Activated CD8-positive, alpha-beta memory T cell treated with anti-CD3 and anti-CD28 coated beads, Interleukin-2, amount 50 U/mL, for 1 hour (primary cell): ENCODE results near the gene TAS2R60.
"Not testable (repeated sequence)": the region's sequence is repeated elsewhere in the genome, so short reads cannot be mapped to it uniquely, and the experiment has no call there.

Experiments
- DNase-seq: peaks from one replicate; pipeline ENCODE4 v3.0.0-alpha.2; 2020; ENCODE audit errors: extremely low read depth

TAS2R60 gene

GRCh38 chr7:143444063-143444782 lies 970 bp downstream of the TAS2R60 start:
- DNase-seq: no peak

- DNase-seq: no peak
These were observed 1.5 kb downstream of the TAS2R60 start for GRCh38 chr7:143444785-143445184.

- no peak for DNase-seq
These were observed 4.2 kb downstream of the TAS2R60 start for GRCh38 chr7:143447466-143447865.

- no peak for DNase-seq
These were observed 5.2 kb downstream of the TAS2R60 start for GRCh38 chr7:143448429-143448828.

GRCh38 chr7:143449793-143450192 lies 6.5 kb downstream of the TAS2R60 start:
- no peak for DNase-seq

- DNase-seq: no peak
These were observed 7.9 kb downstream of the TAS2R60 start for GRCh38 chr7:143451122-143451521.

- DNase-seq: no peak
These were observed 8.5 kb downstream of the TAS2R60 start for GRCh38 chr7:143451746-143452145.

- no peak for DNase-seq
These were observed 9.2 kb downstream of the TAS2R60 start for GRCh38 chr7:143452495-143452894.

- DNase-seq: no peak
These were observed 10.9 kb downstream of the TAS2R60 start for GRCh38 chr7:143454091-143454680.

GRCh38 chr7:143455491-143455890 lies 12.2 kb downstream of the TAS2R60 start:
- no peak for DNase-seq

GRCh38 chr7:143455942-143456341 lies 12.7 kb downstream of the TAS2R60 start:
- DNase-seq: no peak

- no peak for DNase-seq
These were observed 13.9 kb downstream of the TAS2R60 start for GRCh38 chr7:143456992-143457793.

GRCh38 chr7:143458263-143458662 lies 15.0 kb downstream of the TAS2R60 start:
- no peak for DNase-seq

- DNase-seq: no peak
These were observed 15.4 kb downstream of the TAS2R60 start for GRCh38 chr7:143458681-143459080.

- DNase-seq: no peak
These were observed 16.1 kb downstream of the TAS2R60 start for GRCh38 chr7:143459359-143459758.

GRCh38 chr7:143460271-143460979 lies 17.2 kb downstream of the TAS2R60 start:
- no peak for DNase-seq

- no peak for DNase-seq
These were observed 18.8 kb downstream of the TAS2R60 start for GRCh38 chr7:143462045-143462444.

GRCh38 chr7:143463556-143463955 lies 20.3 kb downstream of the TAS2R60 start:
- DNase-seq: no peak

- no peak for DNase-seq
These were observed 20.7 kb downstream of the TAS2R60 start for GRCh38 chr7:143463957-143464356.

GRCh38 chr7:143467724-143468123 lies 24.5 kb downstream of the TAS2R60 start:
- no peak for DNase-seq

- not testable (repeated sequence) for DNase-seq
These were observed 28.9 kb downstream of the TAS2R60 start for GRCh38 chr7:143472071-143472689.
